Nephron (organoid): Measurements from ENCODE around the gene TNNI2.
A peak's percentile ranks its signal among the peaks of the same experiment; 100 is the strongest.

Source experiments
- H3K27ac Mint-ChIP-seq, 3 experiments: 2 replicates each; pipeline ENCODE4 v1.8.0; 2020; ENCODE audit warnings: mixed read lengths in 3 of 3, mild to moderate bottlenecking in 2 of 3, moderate library complexity in 1 of 3
- H3K27me3 Mint-ChIP-seq: 2 replicates; pipeline ENCODE4 v1.8.0; 2021; ENCODE audit warnings: low read depth, mild to moderate bottlenecking, moderate library complexity, mixed read lengths
- H3K36me3 Mint-ChIP-seq: 2 replicates; pipeline ENCODE4 v1.8.0; 2020; ENCODE audit warnings: low read depth, mixed read lengths
- H3K4me1 Mint-ChIP-seq: 2 replicates; pipeline ENCODE4 v1.8.0; 2020; ENCODE audit warnings: mixed read lengths
- H3K4me3 Mint-ChIP-seq, 3 experiments: 2 replicates each; pipeline ENCODE4 v1.8.0; 2020; ENCODE audit warnings: mild to moderate bottlenecking in 3 of 3, mixed read lengths in 3 of 3, moderate library complexity in 2 of 3
- H3K9me3 Mint-ChIP-seq: 2 replicates; pipeline ENCODE4 v1.8.0; 2020; ENCODE audit warnings: mixed read lengths
- CTCF ChIP-seq, 3 experiments: fragments of 200-600 bp; sonication (generic); IDR thresholded peaks; one replicate each; pipeline ENCODE4 v1.5.0; 2021; ENCODE audit warnings: antibody characterized with exemption in 3 of 3; ENCODE audit not compliant: unreplicated experiment in 3 of 3

Gene TNNI2

DNA sequence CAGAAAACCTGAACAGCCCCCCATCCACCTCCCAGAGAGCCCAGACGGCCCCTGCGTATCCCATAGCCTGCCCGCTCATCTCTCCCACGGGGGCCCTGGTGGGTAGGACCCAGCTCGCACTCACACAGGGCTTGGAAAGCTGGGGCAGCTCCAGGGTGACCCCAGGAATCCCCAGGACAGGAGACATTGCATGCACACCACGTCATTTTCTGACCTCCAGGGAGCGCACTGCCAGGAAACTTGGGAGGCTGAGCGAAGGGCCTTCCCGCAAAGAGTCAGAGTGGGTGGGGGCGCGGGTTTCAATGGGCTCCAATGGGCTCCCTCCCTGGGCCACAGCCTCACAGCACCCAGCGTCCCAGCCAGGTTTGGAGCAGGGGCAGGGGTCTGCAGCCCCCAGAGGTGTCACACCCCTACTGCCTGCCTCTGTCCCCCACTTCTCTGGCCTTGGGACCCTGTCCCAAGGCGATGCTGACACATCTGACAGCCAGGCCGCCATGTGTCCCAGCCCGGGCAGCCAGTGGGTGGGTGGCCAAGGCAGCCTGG lies 12.2 kb upstream of the TNNI2 start:
- H3K27me3 Mint-ChIP-seq, result peaks cover 3% of the 10 kb centered on the region
- no peaks in the 10 kb centered on the region for H3K9me3 Mint-ChIP-seq
- H3K4me1 Mint-ChIP-seq, result peaks cover 26% of the 10 kb centered on the region
- no peak overlapping the region for H3K4me3 Mint-ChIP-seq
- no peaks in the 10 kb centered on the region for H3K36me3 Mint-ChIP-seq
- TF ChIP-seq CTCF (IDR thresholded peaks at IDR 0.05; ENCODE audit: unreplicated experiment in 3 of 3), result no peak
- H3K27ac Mint-ChIP-seq, result peak overlapping the region in 2 of 3 experiments; percentile 49 to 72

DNA sequence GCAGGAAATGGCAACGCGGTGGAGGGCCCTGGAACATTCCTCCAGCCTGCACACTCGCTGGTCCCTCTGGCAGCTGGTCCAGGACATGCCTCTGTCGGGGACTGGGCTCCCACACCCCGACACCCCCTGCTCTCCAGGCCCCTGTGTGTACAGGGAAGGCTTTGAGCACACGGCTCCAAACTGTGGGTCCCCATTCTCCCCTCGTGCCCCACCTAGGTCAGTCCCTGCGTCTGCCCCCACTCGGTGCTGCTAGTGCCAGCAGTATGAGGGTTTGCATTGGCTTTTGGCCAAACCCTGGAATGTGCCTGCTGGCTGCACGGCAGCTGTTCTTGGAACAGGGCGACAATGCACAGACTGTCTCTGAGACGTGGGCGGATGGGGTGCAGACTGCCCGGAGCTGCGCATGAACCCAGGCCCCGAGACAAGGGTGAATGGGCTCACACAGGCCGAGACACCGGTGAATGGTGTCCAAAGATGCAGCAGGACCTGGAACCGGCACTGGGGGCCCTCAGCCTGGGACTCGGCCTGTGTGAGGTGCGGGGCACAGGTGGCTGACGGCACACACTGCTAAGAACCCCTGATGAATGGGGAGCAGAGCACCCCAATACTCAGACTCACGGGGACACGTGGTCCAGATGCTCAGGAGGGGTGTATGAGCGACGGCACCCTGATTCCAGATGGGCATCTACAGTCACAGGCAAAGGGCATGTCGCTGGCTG lies 11.5 kb upstream of the TNNI2 start:
- TF ChIP-seq CTCF (IDR thresholded peaks at IDR 0.05; ENCODE audit: unreplicated experiment in 3 of 3), result no peak
- no peaks in the 10 kb centered on the region for H3K36me3 Mint-ChIP-seq
- H3K4me3 Mint-ChIP-seq, result peak overlapping the region; percentile 36 to 55 (median 49)

DNA sequence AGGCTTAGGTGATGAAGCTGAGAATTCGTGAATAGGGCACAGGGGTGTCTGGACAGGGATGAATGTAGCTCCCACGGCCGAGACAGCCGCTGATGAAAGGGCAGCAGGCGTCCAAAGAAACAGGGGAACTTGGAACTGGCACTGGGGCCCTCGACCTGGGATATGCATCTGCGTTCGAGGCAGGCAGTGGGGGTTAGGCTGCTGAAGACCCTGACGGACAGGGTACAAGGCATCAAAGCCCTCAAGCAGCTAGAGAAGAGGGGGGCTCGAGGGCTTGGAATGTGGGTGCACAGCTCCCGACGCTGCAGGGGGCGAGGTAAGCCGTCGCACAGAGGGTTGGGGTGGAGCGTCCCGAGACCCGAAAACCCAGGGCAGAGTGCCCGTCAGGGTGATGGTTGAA lies 10.8 kb upstream of the TNNI2 start:
- Mint-ChIP-seq H3K4me3 (peak overlapping the region in 2 of 3 experiments; percentile 49 to 55), H3K27ac (peak overlapping the region in 2 of 3 experiments; percentile 72 to 90), H3K36me3 (no peaks in the 10 kb centered on the region), H3K4me1 (peaks cover 33% of the 10 kb centered on the region), H3K9me3 (no peaks in the 10 kb centered on the region), H3K27me3 (peaks cover 3% of the 10 kb centered on the region)
- TF ChIP-seq CTCF (IDR thresholded peaks at IDR 0.05; ENCODE audit: unreplicated experiment in 3 of 3), result no peak

More for the DNA sequence above, 11.5 kb upstream of the TNNI2 start:
- H3K27me3 Mint-ChIP-seq, result peaks cover 3% of the 10 kb centered on the region
- no peaks in the 10 kb centered on the region for H3K9me3 Mint-ChIP-seq
- peaks cover 31% of the 10 kb centered on the region for H3K4me1 Mint-ChIP-seq
- H3K27ac Mint-ChIP-seq, result peak overlapping the region; percentile 72 to 90 (median 84)

DNA sequence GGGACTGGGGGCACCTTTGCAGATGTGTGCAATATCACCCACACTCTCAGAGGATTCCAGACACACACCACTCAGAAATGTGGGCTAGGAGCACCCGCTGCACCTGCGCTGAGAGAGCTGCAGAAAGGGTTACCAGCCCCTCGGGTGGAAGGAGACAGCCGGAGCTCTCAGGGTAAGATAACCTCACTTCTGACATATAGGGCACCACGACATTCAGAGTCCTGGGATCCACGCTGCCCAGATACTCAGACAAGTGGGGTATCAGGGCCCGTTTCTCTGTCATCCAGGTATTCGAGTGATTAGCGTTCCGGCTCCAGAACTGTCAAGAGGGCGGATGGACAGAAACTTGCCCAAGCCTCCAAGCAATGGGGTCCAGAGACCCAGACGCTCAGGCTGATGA lies 10.2 kb upstream of the TNNI2 start:
- Mint-ChIP-seq H3K27me3 (peaks cover 4% of the 10 kb centered on the region), H3K36me3 (no peaks in the 10 kb centered on the region), H3K9me3 (no peaks in the 10 kb centered on the region), H3K27ac (peak overlapping the region in 1 of 3 experiments; percentile 67), H3K4me1 (peaks cover 40% of the 10 kb centered on the region), H3K4me3 (no peak overlapping the region)
- TF ChIP-seq CTCF (IDR thresholded peaks at IDR 0.05; ENCODE audit: unreplicated experiment in 3 of 3), result no peak

- H3K27ac Mint-ChIP-seq, result peak overlapping the region in 2 of 3 experiments; percentile 67 to 69
- peaks cover 43% of the 10 kb centered on the region for H3K4me1 Mint-ChIP-seq
- no peaks in the 10 kb centered on the region for H3K36me3 Mint-ChIP-seq
- no peak overlapping the region for H3K4me3 Mint-ChIP-seq
- H3K9me3 Mint-ChIP-seq, result no peaks in the 10 kb centered on the region
- TF ChIP-seq CTCF (IDR thresholded peaks at IDR 0.05; ENCODE audit: unreplicated experiment in 3 of 3), result no peak
- H3K27me3 Mint-ChIP-seq, result peaks cover 6% of the 10 kb centered on the region
Observed at GRCh38 chr11:1829039-1829820, 9.6 kb upstream of the TNNI2 start.
